HPDE6-E6E7 (cell line): ENCODE results near the gene KRTAP5-11.
"Not testable (repeated sequence)": the region's sequence is repeated elsewhere in the genome, so short reads cannot be mapped to it uniquely, and the experiment has no call there.

Experiments
- DNase-seq: peaks from one replicate; pipeline ENCODE4 v3.0.0; 2011; ENCODE audit warnings: missing footprints; ENCODE audit errors: extremely low spot score

Gene KRTAP5-11

DNA sequence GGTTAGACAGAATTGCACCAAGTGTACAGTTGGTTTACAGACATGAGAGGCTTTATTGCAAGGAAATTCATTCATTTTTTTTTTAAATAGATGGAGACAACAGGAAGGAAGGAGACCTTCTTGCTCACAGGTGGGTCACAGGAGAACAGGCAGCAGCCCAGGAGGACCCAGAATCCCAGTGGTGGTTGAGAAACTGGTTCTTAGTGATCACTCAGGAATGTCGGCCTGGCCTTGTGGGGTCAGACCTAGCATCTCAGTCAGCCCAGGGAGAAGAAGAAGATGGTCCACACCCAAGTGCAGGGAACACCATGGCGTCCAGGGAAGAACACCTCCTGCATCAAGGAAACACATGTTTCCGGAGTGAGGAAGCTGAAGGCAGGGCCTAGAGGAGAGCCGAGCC lies 849 bp downstream of the KRTAP5-11 start:
- no peak for DNase-seq

DNA sequence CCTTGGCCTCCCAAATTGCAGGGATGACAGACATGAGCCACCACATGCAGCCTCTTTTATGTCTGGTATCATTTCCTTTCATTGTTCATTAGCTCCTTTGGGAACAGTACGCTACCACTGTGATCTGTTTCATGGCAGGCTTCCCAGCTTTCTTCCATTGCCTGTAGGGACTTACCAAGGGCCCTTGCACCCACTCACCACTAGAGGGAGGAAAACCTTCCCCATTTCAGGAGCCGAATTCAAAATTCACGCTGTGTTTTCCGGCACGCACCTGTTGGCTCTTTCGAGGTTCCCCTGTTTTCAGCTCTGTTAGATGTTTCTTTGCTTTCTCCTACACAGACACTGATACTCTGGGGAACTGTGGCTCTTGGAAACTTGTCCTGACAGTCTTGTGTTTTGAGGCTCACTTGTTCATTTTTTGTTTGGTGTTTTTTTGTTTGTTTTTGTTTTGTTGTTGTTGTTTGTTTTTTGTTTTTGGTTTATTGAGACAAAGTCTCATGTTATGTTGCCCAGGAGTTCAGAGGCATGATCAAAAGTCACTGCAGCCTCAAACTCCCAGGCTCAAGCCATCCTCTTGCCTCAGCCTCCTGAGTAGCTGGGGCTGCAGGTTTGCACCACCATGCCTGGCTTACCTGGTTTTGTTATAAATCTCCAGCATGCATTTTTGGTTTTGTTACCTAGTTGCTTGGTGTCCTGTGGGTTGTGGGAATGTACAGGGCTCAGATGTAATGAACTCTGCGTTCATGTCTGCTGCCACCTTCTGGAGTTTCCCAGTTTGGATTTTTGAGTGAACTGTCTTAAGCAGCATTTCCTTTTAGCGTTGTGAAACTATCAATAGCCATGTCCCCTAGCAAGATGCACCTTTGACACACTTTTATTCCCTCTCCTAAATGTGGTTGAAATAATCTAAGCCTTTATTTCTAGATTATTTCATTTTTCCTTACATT lies 2.3 kb downstream of the KRTAP5-11 start:
- DNase-seq, result peak; percentile 37

DNA sequence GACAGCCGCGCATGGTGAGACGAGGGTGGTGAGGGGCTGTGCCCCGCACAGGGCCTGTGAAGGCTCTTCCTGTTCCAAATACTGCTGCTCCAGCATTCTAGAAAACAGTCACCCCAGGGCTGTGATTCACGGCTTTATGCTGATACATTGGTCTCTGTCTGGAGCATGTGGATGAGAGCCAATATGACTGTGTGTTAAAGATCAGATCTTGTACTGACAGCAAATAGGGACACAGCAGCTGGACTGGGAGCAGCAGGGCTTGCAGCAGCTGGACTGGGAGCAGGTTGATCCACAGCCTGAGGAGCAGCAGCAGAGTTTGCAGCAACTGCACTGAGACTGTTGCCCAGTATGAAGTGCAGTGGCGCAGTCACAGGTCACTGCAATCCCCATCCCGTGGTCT lies 3.2 kb downstream of the KRTAP5-11 start:
- DNase-seq, result not testable (repeated sequence)

DNA sequence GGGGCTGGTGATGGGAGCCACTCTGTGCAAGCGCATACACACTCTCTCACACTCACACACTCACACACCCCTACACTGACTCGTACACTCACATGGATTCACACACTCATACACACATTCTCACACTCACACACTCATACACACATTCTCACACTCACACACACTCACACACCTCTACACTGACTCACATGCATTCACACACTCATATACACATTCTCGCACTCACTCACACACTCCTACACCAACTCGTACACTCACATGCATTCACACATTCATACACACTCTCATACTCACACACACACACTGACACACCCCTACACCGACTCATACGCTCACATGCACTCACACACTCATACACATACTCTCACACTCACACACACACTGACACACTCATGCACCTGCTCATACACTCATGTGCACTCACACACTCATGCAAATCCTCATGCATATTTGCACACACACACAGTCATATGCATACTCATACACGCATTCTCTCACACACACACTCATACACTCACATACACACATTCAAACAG lies 5.1 kb downstream of the KRTAP5-11 start:
- DNase-seq, result no peak

DNA sequence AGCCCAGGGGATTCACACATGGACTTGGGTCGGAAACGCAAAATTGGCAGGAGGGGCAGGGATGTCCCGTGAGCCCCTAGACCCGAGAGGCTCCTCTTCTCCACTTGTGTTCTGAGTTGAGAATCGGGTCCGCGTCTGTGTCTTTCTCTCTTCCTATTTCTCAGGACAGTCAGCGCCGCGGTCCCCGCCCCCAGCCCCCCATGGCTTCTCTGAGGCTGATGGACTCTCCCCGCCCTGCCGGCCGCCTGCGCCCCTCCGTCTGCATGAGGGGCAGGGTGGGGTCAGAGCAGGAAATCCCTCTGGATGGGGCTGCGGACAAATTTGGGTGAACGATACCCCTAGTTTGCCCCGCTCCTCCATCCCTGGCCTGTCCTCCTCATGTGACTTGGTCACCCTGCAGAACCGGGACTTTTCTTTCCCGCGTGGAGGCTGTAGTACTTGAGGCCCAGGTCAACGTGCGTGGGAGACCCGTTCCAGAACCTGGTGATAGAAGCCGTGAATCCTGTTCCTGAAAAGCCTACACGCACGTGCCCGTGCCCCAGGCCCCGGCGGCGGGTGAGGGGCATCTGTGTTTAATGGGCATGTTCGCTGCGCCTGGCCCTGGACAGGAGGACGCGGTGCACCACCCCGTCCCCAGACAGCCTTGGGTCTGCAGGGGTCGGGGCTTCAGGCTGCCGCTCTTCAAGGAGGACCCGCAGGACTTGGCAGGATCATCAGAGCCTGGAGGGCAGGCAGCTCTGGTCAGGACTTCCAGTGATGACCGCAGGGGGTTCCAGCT lies 5.8 kb downstream of the KRTAP5-11 start:
- not testable (repeated sequence) for DNase-seq

DNA sequence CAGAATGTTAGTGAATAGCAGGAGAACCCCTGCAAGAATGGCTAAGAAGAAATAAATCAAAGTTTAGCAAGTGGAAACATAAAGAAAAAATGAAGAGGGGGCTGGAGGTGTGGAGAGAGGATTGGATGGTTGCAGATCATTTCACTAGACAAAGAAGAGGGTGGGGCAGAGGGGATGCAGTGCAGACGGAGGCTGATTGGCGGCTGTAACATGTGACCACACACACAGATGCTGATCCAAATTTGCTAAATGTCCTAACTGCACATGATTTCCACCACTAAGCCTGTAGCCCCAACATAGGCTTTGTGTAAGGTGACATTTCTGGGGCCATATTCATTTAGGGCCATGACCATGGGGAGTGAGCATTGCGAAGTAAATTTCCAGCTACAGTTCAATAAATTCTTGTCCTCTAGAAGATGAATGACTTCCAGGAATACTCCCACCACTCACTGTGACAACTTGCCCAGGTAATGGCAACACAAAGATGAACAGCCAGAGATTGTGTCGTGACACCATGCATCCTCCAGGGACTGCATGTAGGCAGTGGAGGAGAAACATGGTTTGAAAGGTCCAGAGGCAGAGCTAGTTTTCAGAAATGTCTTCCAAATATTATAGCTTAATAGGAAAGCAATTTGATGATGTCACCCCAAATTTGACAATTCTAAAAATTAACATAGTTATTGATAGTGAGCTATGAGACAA lies 6.8 kb downstream of the KRTAP5-11 start:
- DNase-seq, result no peak

DNA sequence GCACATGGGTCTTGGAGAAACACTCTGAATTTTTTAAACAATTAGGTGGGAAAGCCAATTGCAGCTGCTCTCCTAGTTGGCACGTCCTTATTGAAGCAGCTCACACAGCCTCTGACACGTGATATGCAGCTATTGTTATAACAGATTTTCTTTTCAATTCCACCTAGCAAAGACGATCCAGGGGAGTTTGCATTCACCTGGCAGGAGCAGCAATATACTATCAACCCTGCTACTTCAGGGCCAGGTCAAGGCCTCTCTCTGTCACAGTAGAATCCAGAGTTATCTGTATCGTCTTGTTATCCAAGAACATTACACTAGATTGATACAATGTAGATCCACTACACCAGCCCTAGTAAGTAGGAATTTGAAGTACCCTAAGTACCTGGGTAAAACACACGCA lies 8.3 kb downstream of the KRTAP5-11 start:
- no peak for DNase-seq

DNA sequence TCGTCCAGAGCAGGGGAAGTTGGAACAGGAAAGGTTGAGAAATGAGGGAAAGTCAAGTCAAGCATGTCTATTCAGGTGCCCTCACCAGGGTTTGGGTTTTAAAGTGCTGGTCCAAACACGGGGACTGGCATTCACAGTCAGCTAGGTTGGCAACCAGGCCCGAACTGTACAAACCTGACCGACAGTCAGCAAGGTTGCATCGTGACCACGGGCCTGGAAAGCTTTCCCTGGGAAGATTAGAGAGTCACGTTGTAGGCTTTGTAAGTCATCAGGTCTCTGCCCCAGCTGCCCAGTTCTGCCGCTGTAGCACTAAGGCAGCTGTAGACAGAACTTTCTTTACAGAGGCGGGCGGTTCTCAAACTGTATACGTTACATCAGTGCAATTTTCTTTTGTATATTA lies 9.9 kb downstream of the KRTAP5-11 start:
- no peak for DNase-seq

DNA sequence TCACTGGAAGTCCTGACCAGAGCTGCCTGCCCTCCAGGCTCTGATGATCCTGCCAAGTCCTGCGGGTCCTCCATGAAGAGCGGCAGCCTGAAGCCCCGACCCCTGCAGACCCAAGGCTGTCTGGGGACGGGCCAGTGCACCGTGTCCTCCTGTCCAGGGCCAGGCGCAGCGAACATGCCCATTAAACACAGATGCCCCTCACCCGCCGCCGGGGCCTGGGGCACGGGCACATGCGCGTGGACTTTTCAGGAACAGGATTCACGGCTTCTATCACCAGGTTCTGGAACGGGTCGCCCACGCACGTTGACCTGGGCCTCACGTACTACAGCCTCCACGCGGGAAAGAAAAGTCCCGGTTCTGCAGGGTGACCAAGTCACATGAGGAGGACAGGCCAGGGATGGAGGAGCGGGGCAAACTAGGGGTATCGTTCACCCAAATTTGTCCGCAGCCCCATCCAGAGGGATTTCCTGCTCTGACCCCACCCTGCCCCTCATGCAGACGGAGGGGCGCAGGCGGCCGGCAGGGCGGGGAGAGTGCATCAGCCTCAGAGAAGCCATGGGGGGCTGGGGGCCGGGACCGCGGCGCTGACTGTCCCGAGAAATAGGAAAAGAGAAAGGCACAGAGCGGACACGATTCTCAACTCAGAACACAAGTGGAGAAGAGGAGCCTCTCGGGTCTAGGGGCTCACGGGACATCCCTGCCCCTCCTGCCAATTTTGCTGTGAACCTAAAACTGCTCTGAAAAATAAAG lies 11.4 kb downstream of the KRTAP5-11 start:
- DNase-seq, result not testable (repeated sequence)

DNA sequence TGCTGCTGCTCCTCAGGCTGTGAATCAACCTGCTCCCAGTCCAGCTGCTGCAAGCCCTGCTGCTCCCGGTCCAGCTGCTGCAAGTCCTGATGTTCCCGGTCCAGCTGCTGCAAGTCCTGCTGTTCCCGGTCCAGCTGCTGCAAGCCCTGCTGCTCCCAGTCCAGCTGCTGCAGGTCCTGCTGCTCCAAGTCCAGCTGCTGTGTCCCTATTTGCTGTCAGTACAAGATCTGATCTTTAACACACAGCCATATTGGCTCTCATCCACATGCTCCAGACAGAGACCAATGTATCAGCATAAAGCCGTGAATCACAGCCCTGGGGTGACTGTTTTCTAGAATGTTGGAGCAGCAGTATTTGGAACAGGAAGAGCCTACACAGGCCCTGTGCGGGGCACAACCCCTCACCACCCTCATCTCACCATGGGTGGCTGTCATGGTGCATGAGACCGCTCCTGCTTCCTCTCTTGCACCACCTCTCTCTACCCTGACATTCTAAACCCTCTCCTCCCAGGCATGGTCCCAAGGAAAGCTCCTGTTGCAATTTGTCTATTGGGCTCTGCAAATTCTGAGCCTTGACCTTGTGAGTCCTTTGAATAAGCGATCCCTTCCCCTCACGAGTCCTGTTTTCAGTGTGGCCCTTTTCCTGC lies 13.8 kb downstream of the KRTAP5-11 start:
- DNase-seq, result no peak

DNA sequence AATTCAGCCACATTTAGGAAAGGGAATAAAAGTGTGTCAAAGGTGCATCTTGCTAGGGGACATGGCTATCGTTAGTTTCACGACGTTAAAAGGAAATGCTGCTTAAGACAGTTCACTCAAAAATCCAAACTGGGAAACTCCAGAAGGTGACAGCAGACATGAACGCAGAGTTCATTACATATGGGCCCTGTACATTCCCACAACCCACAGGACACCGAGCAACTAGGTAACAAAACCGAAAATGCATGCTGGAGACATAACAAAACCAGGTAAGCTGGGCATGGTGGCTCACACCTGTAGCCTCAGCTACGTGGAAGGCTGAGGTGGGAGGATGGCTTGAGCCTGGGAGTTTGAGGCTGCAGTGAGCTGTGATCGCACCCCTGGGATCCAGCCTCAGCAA lies 15.0 kb downstream of the KRTAP5-11 start:
- DNase-seq, result not testable (repeated sequence)

DNA sequence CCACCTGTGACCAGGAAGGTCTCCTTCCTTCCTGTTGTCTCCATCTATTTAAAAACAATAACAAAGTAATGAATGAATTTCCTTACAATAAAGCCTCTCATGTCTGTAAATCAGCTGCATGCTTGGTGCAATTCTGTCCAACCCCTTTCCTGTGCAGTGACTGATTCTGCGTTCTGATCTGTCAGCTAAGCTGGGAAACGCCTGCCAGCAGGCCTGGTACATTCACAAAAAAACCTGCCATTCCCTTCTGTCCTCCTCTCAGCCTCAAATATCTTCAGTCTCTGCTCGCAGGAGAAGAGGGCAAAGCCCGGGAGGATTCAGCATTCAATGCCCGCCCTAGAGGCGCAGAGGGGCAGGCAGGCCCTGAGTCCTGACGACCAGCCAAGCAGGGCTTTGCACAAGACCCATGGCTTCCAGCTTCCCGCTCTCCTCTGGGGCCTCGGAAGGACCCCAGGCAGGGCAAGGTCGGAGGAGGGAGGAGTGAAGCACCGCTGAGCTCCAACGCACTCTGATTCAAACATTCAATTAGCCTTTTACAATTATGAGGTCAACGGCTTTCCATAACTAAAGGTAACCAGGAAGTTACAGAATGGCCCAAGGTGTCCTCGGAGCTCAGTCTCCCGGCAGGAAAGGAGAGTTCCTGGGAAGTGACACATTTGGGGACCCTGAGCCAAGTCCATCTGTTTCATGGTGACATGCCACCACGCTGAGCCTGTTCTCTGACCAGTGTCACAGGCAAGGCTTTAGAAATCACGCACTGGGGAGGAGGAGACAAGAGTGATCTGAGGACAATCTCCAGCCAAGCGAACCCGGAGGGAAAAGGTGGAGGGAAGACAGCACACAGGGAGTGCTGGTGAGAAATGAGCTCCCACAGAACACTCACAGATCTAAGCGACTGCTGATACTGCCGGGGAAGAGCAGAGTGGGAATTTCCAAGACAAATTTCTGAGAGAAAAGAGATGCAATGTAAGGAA lies 15.8 kb downstream of the KRTAP5-11 start:
- DNase-seq, result not testable (repeated sequence)

DNA sequence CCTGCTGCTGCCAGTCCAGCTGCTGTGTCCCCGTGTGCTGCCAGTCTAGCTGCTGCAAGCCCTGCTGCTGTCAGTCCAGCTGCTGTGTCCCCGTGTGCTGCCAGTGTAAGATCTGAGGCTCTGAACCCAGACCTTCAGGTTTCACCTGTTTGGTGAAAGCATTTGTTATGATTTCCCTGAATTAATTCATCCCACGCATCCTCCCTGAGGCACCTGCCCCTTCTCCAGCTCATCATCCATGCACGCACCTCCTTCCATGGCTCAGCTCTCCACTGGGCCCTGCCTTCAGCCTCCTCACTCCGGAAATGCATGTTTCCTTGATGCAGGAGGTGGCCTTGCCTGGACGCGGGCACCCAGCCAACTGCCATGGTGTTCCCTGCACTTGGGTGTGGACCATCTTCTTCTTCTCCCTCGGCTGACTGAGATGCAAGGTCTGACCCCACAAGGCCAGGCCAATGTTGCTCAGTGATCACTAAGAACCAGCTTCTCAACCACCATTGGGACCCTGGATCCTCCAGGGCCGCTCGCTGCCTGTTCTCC lies 16.5 kb downstream of the KRTAP5-11 start:
- no peak for DNase-seq

DNA sequence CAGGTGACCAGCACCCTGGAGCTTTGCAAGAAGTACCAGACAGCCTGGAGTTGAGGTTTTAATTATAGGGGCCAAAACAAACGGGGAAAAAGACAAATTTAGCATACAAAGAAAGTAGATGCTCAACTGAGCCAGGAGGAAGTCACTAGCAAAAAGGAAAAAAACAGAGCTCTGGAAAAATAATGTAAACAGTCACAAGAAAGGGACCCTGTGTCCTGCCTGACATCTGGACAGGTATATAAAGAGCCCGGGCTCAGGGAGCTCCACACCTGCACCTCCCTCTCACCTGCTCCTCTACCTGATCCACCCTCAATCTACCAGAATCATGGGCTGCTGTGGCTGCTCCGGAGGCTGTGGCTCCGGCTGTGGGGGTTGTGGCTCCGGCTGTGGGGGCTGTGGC lies 17.4 kb downstream of the KRTAP5-11 start, which contains the start of gene KRTAP5-10:
TSS of gene KRTAP5-10 (plus strand) at position 301 of the 400 bp plus-strand sequence. CDS start at position 326, 25 bp downstream.
- DNase-seq, result no peak

DNA sequence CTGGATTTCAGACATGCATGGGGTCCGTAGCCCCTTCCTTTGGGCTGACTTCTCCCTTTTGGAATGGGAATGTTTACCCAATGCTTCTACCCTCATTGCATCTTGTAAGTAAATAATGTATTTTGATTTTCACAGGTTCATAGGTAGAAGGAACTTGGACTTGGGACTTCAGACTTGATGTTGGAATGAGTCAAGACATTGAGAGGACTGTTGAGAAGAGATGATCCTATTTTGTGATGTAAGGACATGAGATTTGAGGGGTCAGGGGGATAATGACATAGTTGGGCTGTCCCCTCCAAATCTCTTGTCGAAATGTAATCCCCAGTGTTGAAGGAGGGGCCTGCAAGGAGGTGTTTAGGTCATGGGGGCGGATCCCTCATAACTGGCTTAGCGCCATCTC lies 18.2 kb downstream of the KRTAP5-11 start:
- no peak for DNase-seq

DNA sequence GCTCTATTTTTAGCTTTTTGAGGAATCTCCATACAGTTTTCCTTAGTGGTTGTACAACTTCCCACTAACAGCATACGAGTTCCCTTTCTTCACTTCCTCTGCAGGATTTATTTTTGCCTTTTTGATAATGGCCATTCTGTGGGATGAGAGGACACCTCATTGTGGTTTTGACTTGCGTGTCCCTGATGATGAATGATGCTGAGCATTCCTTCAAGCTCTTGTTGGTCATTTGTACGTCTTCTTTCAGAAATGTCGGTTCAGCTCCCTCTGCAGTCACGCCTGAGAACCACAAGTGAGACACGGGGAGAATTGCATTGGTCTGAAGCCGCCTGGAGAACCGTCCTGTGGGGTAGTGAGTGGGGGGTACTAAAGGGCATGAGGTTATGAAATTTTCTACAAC lies 19.3 kb downstream of the KRTAP5-11 start:
- no peak for DNase-seq

DNA sequence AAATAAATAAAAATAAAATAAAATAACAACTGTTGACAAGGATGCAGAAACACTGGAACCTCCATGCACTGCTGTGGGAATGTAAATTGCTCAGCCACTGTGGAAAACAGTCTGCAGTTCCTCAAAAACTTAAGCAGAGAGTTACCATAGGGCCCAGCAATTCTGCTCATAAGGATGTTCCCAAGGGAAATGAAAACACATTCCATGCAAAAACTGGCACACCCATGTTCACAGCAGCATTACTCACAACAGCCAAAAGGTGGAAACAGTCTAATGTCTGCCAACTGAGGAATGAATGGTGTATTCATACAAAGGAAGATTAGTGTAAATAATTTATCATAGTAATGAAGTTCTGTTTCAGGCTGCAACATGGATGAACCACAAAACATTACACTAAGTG lies 20.6 kb downstream of the KRTAP5-11 start:
- DNase-seq, result no peak

DNA sequence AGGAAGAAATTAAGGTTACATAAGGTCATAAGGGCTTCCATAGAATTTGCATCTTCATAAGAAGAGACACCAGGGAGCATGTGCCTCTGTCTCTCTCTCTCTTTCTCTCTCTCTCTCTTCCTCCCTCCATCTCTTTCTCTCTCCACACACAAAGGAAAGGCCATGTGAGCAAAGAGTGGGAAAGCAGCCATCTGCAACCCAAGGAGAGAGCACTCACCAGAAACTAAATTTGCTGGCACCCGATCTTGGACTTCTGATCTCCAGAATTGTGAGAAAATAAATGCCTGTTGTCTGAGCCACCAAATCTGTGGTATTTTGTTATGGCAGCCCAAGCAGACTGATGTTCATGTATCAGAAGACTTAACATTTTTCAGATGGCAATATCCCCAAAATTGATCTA lies 23.7 kb downstream of the KRTAP5-11 start:
- no peak for DNase-seq

DNA sequence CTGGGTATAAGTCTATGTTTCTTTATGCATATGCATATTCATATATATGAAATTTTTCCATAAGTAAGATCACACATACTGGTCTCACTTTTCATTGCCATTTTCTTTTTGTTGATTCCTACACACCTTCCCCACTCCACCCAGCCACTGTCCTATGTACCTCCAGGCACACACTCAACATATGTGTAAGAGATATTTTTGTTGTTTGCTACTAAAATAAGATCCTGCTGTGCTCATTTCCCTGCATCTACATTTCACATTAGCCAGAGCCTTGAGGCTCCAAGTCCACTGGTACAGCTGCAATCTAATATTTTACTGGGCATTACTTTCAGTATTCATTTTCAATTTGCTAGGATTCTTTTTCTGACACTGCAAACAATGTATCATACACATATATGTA lies 25.4 kb downstream of the KRTAP5-11 start:
- no peak for DNase-seq
